Omental fat pad (tissue), 4 donors: ENCODE measurements around the gene RBBP5. TPM values are rescaled to one million over a fixed set of nuclear protein-coding genes. Genes with fewer than 3 reads are reported as not detected.

ENCODE experiments used
- ATAC-seq: fragments of 150-250 bp; one replicate; pipeline ENCODE4 v1.9.1; 2016; ENCODE audit warnings: mild to moderate bottlenecking, moderate library complexity; ENCODE audit not compliant: low FRiP score
- DNase-seq: peaks from one replicate; pipeline ENCODE4 v3.0.0-alpha.2; 2019; ENCODE audit warnings: low spot score
- total RNA-seq, 4 donors: library from RNA; depleted of rRNA; stranded (reverse); fragments of >200 nt; gene quantifications; one replicate each; pipeline ENCODE4 v1.1.0, GENCODE V29; 2016
- TF ChIP-seq, protein P1 (sequence below), 3 donors: fragments of 450-650 bp; IDR thresholded peaks; one replicate each; pipeline ENCODE4 v1.5.1; 2016 to 2017; ENCODE audit warnings: antibody characterized with exemption in 3 of 3, mild to moderate bottlenecking in 3 of 3, moderate library complexity in 2 of 3

The RBBP5 gene
- total RNA-seq, 4 donors from 2014 or later = 11.9 to 15.6 (median 12.8) TPM

DNA sequence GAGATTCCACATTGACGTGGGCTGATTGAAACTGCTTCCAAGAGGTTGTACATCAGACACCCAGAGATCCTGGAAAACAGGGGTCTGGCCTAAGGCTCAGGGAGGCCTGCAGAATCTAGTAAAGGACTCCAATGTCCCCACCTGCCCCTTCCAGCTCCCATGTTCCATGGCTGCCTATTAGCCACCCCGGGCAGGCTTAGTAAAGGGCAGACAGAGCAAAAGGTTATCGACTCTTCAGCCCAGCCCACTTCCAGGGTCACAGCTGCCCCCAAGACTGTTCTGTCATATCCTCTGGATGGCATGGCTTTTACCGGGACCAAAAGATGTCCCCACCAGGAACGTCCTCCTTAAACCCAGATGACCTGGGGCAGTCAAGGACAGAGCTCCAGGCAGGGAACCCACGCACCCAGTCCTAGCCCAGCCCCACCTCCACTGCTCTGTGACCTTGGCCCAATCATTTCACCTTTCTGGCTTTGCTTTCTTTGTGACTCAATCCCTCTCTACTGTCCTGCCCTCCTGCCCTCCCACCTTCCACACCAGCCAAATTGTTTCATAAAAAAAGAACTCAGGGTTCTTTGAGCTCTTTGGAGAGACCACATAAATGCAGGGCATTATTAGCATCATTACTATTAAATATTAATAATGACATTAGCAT is 83.5 kb downstream of the RBBP5 start:
- DNase-seq (no peak), ATAC-seq (no peak)
- TF ChIP-seq, protein P1, sequence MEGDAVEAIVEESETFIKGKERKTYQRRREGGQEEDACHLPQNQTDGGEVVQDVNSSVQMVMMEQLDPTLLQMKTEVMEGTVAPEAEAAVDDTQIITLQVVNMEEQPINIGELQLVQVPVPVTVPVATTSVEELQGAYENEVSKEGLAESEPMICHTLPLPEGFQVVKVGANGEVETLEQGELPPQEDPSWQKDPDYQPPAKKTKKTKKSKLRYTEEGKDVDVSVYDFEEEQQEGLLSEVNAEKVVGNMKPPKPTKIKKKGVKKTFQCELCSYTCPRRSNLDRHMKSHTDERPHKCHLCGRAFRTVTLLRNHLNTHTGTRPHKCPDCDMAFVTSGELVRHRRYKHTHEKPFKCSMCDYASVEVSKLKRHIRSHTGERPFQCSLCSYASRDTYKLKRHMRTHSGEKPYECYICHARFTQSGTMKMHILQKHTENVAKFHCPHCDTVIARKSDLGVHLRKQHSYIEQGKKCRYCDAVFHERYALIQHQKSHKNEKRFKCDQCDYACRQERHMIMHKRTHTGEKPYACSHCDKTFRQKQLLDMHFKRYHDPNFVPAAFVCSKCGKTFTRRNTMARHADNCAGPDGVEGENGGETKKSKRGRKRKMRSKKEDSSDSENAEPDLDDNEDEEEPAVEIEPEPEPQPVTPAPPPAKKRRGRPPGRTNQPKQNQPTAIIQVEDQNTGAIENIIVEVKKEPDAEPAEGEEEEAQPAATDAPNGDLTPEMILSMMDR (IDR thresholded peaks at IDR 0.05) = no peak

DNA sequence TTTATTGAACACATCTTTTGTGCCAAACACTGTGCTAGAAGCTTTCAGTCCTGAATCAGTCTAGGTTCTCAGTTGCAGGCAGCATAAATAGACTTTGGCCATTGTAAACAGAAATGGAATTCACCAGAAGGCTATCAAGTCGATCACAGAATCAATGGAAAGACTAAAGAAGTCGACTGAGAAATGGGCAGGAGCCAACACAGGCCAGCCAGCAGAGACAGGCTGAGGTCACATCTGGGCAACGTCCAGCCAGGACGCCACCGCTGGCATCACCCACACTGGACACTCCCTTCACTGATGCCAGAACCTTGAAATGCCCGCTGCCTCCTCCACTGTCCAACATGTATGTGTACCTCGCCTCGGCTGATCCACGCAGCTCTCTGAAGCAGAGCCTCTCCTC is 84.2 kb downstream of the RBBP5 start:
- ATAC-seq (no peak), DNase-seq (no peak)
- TF ChIP-seq, protein P1 (IDR thresholded peaks at IDR 0.05) = no peak

Other genes starting within 250 kb of the RBBP5 start
- under 1 TPM in 1 of 4 donors, not detected in 3; 0.47 TPM for gene CNTN2, start 78.8 kb downstream of the RBBP5 start, total RNA-seq
- gene TMEM81, start 37.5 kb downstream of the RBBP5 start, total RNA-seq = 1 to 10 TPM; 1.6 to 3.2 (median 2.3) TPM
- 10 to 100 TPM in 3 of 4 donors, 1 to 10 TPM in 1; 7.6 to 13.0 (median 11.4) TPM for gene DSTYK, start 89.7 kb upstream of the RBBP5 start, total RNA-seq
- 1 to 10 TPM in 3 of 4 donors, under 1 TPM in 1; 0.96 to 4.9 (median 2.2) TPM for gene TMCC2, start 106.0 kb upstream of the RBBP5 start, total RNA-seq
- gene NUAK2, start 199.8 kb upstream of the RBBP5 start, total RNA-seq = 1 to 10 TPM; 1.1 to 5.4 (median 3.2) TPM
- not detected for gene KLHDC8A, start 234.9 kb upstream of the RBBP5 start, total RNA-seq